OCI-M2 (cell line): ENCODE data around the gene ADAT3.
A peak's percentile ranks its signal among the peaks of the same experiment; 100 is the strongest.

ENCODE experiments used
- DNase-seq: peaks from one replicate; lab custom pipeline; 2025; ENCODE audit not compliant: unreplicated experiment; lab: John Stamatoyannopoulos, UW

The ADAT3 gene

GRCh38 chr19:1912760-1913505 is 7.7 kb downstream of the ADAT3 start:
- DNase-seq: no peak

GRCh38 chr19:1913781-1914577 is 8.8 kb downstream of the ADAT3 start:
- DNase-seq: no peak

- no peak for DNase-seq
Observed at GRCh38 chr19:1914826-1915341, 9.7 kb downstream of the ADAT3 start.

- DNase-seq: no peak
Observed at GRCh38 chr19:1917146-1917545, 11.9 kb downstream of the ADAT3 start.

GRCh38 chr19:1917926-1918325 is 12.7 kb downstream of the ADAT3 start:
- no peak for DNase-seq

GRCh38 chr19:1918975-1919374 is 13.8 kb downstream of the ADAT3 start:
- no peak for DNase-seq

GRCh38 chr19:1920644-1921043 is 15.4 kb downstream of the ADAT3 start:
- DNase-seq: no peak

- no peak for DNase-seq
Observed at GRCh38 chr19:1921326-1921725, 16.1 kb downstream of the ADAT3 start.

- DNase-seq: no peak
Observed at GRCh38 chr19:1921825-1922224, 16.6 kb downstream of the ADAT3 start.

- no peak for DNase-seq
Observed at GRCh38 chr19:1922803-1923202, 17.6 kb downstream of the ADAT3 start.

- no peak for DNase-seq
Observed at GRCh38 chr19:1923319-1923718, 18.1 kb downstream of the ADAT3 start.

- DNase-seq: no peak
Observed at GRCh38 chr19:1924320-1924961, 19.2 kb downstream of the ADAT3 start.

- DNase-seq: no peak
Observed at GRCh38 chr19:1925544-1925943, 20.3 kb downstream of the ADAT3 start.

GRCh38 chr19:1929021-1929742 is 24.0 kb downstream of the ADAT3 start:
- DNase-seq: peak; percentile 14

- no peak for DNase-seq
Observed at GRCh38 chr19:1931445-1931844, 26.2 kb downstream of the ADAT3 start.

GRCh38 chr19:1932395-1932794 is 27.2 kb downstream of the ADAT3 start:
- no peak for DNase-seq

- no peak for DNase-seq
Observed at GRCh38 chr19:1933244-1933643, 28.0 kb downstream of the ADAT3 start.

GRCh38 chr19:1933942-1934341 is 28.7 kb downstream of the ADAT3 start:
- DNase-seq: no peak

- DNase-seq: no peak
Observed at GRCh38 chr19:1935484-1936208, 30.4 kb downstream of the ADAT3 start.

GRCh38 chr19:1936430-1936829 is 31.2 kb downstream of the ADAT3 start:
- DNase-seq: no peak
